DND-41 (cell line): Measurements from ENCODE around the gene EIF4E1B.

Source experiments
- ATAC-seq: fragments of 200-7000 bp; cut with Tn5 transposase; 3 replicates; pipeline ENCODE4 v1.9.1; 2021; ENCODE audit warnings: low read depth; ENCODE audit not compliant: insufficient read depth
- DNase-seq: peaks from one replicate; pipeline ENCODE4 v3.0.0-alpha.2; 2020
- H2AFZ ChIP-seq: 2 replicates; pipeline ENCODE4 v1.6.0; 2012; ENCODE audit warnings: low read depth, low read length
- H3K27ac ChIP-seq: 2 replicates; pipeline ENCODE4 v1.5.1; 2012; ENCODE audit warnings: low read length, inconsistent platforms
- H3K27me3 ChIP-seq: fragments of 200-600 bp; sonication (generic); 2 replicates; pipeline ENCODE4 v1.6.0; 2012; ENCODE audit warnings: low read length, mild to moderate bottlenecking, inconsistent platforms; ENCODE audit not compliant: insufficient read depth, poor library complexity
- H3K36me3 ChIP-seq: 2 replicates; pipeline ENCODE4 v1.5.1; 2012; ENCODE audit warnings: low read length, inconsistent platforms; ENCODE audit not compliant: insufficient read depth
- H3K4me1 ChIP-seq: 2 replicates; pipeline ENCODE4 v1.5.1; 2012; ENCODE audit warnings: mild to moderate bottlenecking, low read length; ENCODE audit not compliant: insufficient read depth
- H3K4me2 ChIP-seq: 2 replicates; pipeline ENCODE4 v1.6.0; 2012; ENCODE audit warnings: mild to moderate bottlenecking, moderate library complexity, low read length, inconsistent platforms; ENCODE audit not compliant: insufficient read depth
- H3K4me3 ChIP-seq, 2 experiments: fragments of 200-600 bp in 1 of 2; shearing (Covaris generic) in 1 of 2; 2 replicates each; pipeline ENCODE4 v1.5.1; 2012 to 2016; ENCODE audit warnings: inconsistent platforms in 2 of 2, low read length in 2 of 2, mild to moderate bottlenecking in 2 of 2, low read depth in 1 of 2, moderate library complexity in 1 of 2
- H3K79me2 ChIP-seq: 2 replicates; pipeline ENCODE4 v1.6.0; 2012; ENCODE audit warnings: low read length, inconsistent platforms; ENCODE audit not compliant: insufficient read depth
- H3K9ac ChIP-seq: 2 replicates; pipeline ENCODE4 v1.6.0; 2012; ENCODE audit warnings: low read depth, mild to moderate bottlenecking, inconsistent platforms, low read length, moderate library complexity
- H3K9me3 ChIP-seq: 2 replicates; pipeline ENCODE4 v1.5.1; 2012; ENCODE audit warnings: low read length, moderate library complexity, mild to moderate bottlenecking, inconsistent platforms; ENCODE audit not compliant: insufficient read depth, severe bottlenecking
- H4K20me1 ChIP-seq: 2 replicates; pipeline ENCODE4 v1.6.0; 2012; ENCODE audit warnings: low read length; ENCODE audit not compliant: insufficient read depth
- EZH2 ChIP-seq: IDR thresholded peaks from 3 replicates; pipeline ENCODE4 v1.6.1; 2012; ENCODE audit warnings: borderline replicate concordance, low read depth, mild to moderate bottlenecking, moderate library complexity, low read length, inconsistent platforms; ENCODE audit not compliant: severe bottlenecking
- TF ChIP-seq, protein P1 (sequence below): IDR thresholded peaks from 2 replicates; pipeline ENCODE4 v1.5.1; 2012; ENCODE audit warnings: borderline replicate concordance, low read length, moderate library complexity, mild to moderate bottlenecking; ENCODE audit not compliant: poor library complexity, severe bottlenecking; ENCODE audit errors: extremely low read depth

The EIF4E1B gene

DNA sequence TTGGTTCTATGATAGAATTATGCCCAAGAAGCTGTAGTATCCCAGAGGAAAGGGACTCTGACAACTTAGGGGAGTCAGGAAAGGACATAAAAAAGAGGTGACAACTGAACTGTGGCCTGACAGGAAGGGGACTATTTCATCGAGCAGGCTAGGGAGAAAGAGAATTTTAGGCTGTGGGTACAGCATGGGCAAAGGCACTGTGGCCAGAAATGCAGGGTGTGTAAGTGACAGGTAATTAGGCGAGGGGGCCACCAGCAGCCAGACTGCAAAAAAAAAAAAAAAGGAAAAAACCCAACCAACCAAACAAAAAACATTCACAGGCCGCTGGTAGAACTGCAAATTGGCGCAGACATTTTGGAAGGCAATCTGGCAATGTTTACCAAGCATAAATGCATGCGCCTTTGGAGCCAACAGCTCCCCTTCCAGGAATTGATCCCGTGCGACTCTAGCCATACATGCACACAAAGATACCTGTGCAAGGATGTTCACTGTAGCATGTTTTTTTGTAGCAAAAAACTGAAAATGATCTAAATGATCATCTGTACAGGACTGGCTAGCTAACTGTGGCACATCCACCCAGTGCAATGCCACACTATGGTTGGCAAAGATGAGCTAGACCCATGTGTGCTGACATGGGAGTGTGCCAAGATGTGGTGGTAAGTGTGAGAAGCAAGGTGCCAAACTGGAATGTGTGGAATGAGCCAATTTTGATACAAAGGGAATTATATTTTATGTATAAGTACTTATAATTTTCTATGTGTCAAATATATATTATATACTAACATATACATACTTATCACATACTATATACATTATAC, 1.1 kb downstream of the EIF4E1B start:
- Histone ChIP-seq H3K9me3 (no peaks in the 10 kb centered on the region), H3K9ac (no peak overlapping the region), H3K4me2 (no peak overlapping the region), H3K27me3 (peaks cover 16% of the 10 kb centered on the region), H2AFZ (no peak overlapping the region), H4K20me1 (no peaks in the 10 kb centered on the region), H3K27ac (no peak overlapping the region), H3K36me3 (no peaks in the 10 kb centered on the region), H3K4me1 (no peaks in the 10 kb centered on the region), H3K79me2 (no peaks in the 10 kb centered on the region), H3K4me3 (no peak overlapping the region)
- no peak for TF ChIP-seq EZH2
- TF ChIP-seq, protein P1, sequence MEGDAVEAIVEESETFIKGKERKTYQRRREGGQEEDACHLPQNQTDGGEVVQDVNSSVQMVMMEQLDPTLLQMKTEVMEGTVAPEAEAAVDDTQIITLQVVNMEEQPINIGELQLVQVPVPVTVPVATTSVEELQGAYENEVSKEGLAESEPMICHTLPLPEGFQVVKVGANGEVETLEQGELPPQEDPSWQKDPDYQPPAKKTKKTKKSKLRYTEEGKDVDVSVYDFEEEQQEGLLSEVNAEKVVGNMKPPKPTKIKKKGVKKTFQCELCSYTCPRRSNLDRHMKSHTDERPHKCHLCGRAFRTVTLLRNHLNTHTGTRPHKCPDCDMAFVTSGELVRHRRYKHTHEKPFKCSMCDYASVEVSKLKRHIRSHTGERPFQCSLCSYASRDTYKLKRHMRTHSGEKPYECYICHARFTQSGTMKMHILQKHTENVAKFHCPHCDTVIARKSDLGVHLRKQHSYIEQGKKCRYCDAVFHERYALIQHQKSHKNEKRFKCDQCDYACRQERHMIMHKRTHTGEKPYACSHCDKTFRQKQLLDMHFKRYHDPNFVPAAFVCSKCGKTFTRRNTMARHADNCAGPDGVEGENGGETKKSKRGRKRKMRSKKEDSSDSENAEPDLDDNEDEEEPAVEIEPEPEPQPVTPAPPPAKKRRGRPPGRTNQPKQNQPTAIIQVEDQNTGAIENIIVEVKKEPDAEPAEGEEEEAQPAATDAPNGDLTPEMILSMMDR: no peak
- DNase-seq (no peak), ATAC-seq (no peak)

DNA sequence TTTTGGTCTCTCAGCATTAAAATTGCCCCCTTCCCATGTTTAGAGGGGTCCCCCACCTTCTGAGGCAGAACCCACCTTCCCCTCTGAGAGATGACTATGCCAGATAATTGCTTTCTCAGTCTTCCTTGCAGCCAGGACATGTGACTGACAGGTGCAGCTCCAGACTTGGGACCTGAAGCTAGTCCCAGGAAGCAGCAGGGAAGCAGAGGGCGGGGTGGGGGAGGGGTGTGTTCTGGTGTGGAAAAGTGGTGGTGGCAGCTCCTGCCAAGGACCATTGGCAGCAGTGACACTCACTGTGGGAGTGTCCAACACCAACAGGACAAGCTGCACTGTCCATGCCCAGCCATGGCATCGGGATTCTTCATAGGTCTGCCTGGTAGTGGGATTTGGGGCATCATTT, 2.3 kb downstream of the EIF4E1B start:
- Histone ChIP-seq H3K27me3 (peaks cover 16% of the 10 kb centered on the region), H3K4me1 (no peaks in the 10 kb centered on the region), H3K4me2 (no peak overlapping the region), H4K20me1 (no peaks in the 10 kb centered on the region), H3K79me2 (no peaks in the 10 kb centered on the region), H3K4me3 (no peak overlapping the region), H3K9ac (no peak overlapping the region), H2AFZ (no peak overlapping the region), H3K27ac (no peak overlapping the region), H3K9me3 (no peaks in the 10 kb centered on the region), H3K36me3 (no peaks in the 10 kb centered on the region)
- no peak for TF ChIP-seq EZH2
- TF ChIP-seq, protein P1: no peak
- ATAC-seq (no peak), DNase-seq (no peak)

DNA sequence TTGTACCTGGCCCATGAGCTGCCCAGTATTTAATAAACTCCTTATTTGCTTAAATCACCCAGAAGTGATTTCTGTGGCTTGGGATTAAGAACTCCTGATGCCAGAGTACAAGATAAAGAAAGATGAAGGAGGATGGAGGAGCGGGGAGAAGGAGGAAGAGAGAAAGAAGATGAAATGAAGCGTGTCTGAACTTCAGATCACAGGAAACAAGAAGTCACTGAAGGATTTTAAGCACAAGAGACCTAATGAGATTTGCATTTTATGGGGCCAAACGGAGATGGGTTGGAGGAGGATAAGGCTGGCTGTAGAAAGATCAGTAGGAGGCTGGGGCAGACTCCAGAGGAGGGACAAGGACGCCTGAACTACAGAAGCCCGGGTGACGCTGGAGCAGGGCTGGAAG, 3.1 kb downstream of the EIF4E1B start:
- Histone ChIP-seq H3K4me3 (no peak overlapping the region), H3K4me2 (no peak overlapping the region), H4K20me1 (no peaks in the 10 kb centered on the region), H3K9me3 (no peaks in the 10 kb centered on the region), H3K36me3 (no peaks in the 10 kb centered on the region), H3K27ac (no peak overlapping the region), H3K79me2 (no peaks in the 10 kb centered on the region), H2AFZ (no peak overlapping the region), H3K9ac (no peak overlapping the region), H3K4me1 (no peaks in the 10 kb centered on the region), H3K27me3 (peaks cover 16% of the 10 kb centered on the region)
- no peak for DNase-seq
- no peak for TF ChIP-seq EZH2
- TF ChIP-seq, protein P1: no peak
- no peak for ATAC-seq

DNA sequence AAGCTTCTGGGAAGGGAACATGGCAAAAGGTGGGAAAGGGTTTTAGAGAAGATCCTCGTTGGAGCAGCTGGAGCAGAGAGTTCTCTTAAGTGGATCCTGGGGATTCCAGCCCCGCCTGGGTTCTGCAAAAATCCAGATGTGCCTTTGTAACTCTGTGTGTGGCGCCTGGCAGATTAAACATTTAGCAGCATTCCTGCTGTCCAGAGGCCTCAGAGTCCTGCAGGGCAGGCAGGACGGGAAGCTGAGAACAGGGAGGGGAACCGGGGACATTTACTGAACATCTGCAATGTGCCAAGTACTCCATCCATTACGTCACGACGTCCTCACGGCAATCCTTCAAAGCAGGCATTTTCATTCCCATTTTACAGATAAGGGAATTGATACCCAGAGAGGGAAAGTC, 6.0 kb downstream of the EIF4E1B start:
- H4K20me1 ChIP-seq: no peaks in the 10 kb centered on the region
- H3K79me2 ChIP-seq: no peaks in the 10 kb centered on the region
- no peak overlapping the region for H3K4me3 ChIP-seq
- H3K36me3 ChIP-seq: no peaks in the 10 kb centered on the region
- no peaks in the 10 kb centered on the region for H3K9me3 ChIP-seq
- ATAC-seq (no peak), DNase-seq (no peak)
- H3K9ac ChIP-seq: no peak overlapping the region
- H3K4me2 ChIP-seq: no peak overlapping the region
- TF ChIP-seq EZH2: no peak
- TF ChIP-seq, protein P1: no peak
- H2AFZ ChIP-seq: no peak overlapping the region
- H3K27me3 ChIP-seq: peaks cover 16% of the 10 kb centered on the region
- no peaks in the 10 kb centered on the region for H3K4me1 ChIP-seq
- no peak overlapping the region for H3K27ac ChIP-seq
